SK-N-SH treated with all-trans-retinoic acid at 6 μM for 48 hours (cell line): ENCODE data around the gene ACOD1.

Experiments used
- BACH2 ChIP-seq: fragments of 250-450 bp; sonication (Bioruptor Pico); IDR thresholded peaks from 2 replicates; pipeline ENCODE4 v1.9.0; 2021; ENCODE audit warnings: mild to moderate bottlenecking, borderline replicate concordance
- POU6F1 ChIP-seq: fragments of 250-450 bp; sonication (Bioruptor Pico); IDR thresholded peaks from 2 replicates; pipeline ENCODE4 v1.8.0; 2021; ENCODE audit warnings: low read depth, mild to moderate bottlenecking, moderate library complexity, borderline replicate concordance
- TCF4 ChIP-seq: fragments of 250-450 bp; sonication (Bioruptor Pico); IDR thresholded peaks from 2 replicates; pipeline ENCODE4 v1.8.0; 2021; ENCODE audit warnings: mild to moderate bottlenecking, moderate library complexity, borderline replicate concordance
- ZFP3 ChIP-seq: fragments of 250-450 bp; sonication (Bioruptor Pico); IDR thresholded peaks from 2 replicates; pipeline ENCODE4 v1.5.0; 2020; ENCODE audit warnings: mild to moderate bottlenecking, moderate library complexity
- ZFP30 ChIP-seq: fragments of 450-650 bp; formaldehyde crosslinking; IDR thresholded peaks from 2 replicates; pipeline ENCODE4 v1.5.0; 2022; ENCODE audit warnings: mild to moderate bottlenecking, moderate library complexity
- ZNF8 ChIP-seq: fragments of 450-650 bp; formaldehyde crosslinking; IDR thresholded peaks from 2 replicates; pipeline ENCODE4 v1.5.0; 2020; ENCODE audit warnings: mild to moderate bottlenecking, moderate library complexity
- TF ChIP-seq, protein P1 (sequence below): fragments of 250-450 bp; sonication (Bioruptor Pico); IDR thresholded peaks from 2 replicates; pipeline ENCODE4 v1.5.1; 2020; ENCODE audit warnings: low read depth, mild to moderate bottlenecking, moderate library complexity

DNA sequence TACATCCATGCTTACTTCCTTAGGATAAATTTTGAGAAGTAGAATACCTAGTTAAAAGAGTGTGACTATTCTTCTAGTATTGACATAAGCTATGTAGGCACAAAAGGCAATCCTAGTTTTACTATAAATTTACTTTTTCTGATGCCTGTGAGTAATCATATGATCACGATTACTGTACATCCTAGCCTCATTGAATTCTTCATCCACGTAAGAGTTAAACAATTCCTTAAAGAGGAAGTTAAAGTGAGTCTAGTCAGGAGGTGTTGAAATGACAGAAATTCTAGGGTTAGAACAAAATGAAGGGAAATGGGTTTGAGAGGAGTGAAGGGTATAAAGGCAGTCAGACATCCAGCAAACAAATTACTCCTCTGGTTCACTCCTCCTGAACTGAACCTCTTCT is at the start of gene ACOD1:
- TF ChIP-seq ZFP30 (CRISPR knock-in tag) (no peak), POU6F1 (CRISPR knock-in tag) (no peak), ZNF8 (no peak), BACH2 (no peak), ZFP3 (CRISPR knock-in tag) (no peak), TCF4 (CRISPR knock-in tag) (no peak)
- TF ChIP-seq, protein P1, sequence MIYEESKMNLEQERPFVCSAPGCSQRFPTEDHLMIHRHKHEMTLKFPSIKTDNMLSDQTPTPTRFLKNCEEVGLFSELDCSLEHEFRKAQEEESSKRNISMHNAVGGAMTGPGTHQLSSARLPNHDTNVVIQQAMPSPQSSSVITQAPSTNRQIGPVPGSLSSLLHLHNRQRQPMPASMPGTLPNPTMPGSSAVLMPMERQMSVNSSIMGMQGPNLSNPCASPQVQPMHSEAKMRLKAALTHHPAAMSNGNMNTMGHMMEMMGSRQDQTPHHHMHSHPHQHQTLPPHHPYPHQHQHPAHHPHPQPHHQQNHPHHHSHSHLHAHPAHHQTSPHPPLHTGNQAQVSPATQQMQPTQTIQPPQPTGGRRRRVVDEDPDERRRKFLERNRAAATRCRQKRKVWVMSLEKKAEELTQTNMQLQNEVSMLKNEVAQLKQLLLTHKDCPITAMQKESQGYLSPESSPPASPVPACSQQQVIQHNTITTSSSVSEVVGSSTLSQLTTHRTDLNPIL (CRISPR knock-in tag): no peak
